DMS53 treated with DMSO at 0.1 percent for 48 hours (cell line): Measurements from ENCODE around the gene MBD3.
A peak's percentile ranks its signal among the peaks of the same experiment; 100 is the strongest.

Source experiments
- DNase-seq: peaks from one replicate; lab custom pipeline; 2025; ENCODE audit not compliant: unreplicated experiment; lab: John Stamatoyannopoulos, UW

The MBD3 gene

DNA sequence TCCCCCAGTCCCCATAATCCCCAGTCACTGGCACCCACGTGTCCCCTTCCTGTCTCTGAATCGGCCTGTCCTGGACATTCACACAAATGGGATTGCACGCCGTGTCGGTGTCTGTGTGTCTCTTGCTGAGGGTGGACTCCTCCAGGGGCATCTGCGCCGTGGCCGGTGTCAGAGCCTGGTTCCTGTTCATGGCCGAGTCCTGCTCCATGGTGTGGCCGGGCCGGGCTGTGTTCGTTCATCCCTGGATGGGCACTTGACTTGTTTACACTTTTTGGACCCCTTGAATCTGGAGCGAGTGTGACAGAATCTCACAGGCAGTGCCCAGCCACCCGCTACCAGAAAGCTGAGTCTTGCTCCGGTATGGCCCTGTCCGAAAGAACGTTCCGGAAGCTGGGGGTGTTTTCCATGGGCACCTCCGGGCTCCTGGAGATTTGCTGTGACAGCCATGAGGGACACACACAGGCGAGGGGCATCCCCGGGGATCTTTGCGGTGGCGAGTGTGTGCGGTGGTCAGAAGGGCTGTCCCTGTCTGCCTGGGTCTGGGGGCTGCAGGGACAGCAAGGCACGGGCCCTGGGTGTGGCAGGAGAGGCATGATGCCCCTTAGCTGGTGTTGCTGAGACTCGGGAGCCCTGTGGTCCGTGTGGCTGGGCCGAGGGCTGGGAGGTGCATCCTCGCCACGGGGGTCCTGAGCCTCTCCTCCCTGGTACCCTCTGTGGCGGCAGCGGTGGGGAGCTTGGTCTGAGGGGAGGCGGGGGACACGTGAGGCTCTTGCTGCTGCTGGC lies 18.1 kb downstream of the MBD3 start:
- DNase-seq, result no peak

DNA sequence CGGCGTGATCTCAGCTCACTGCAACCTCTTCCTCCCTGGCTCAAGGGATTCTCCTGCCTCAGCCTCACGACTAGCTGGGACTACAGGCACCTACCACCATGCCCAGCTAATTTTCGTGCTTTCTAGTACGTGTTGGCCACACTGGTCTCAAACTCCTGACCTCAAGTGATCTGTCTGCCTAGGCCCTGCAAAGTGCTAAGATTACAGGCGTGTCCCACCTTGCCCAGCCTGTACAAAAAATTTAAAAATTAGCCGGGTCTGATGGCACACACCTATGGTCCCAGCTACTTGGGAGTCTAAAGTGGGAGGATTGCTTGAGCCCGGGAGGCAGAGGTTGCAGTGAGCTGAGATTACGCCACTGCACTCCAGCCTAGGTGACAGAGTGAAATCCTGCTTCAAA lies 19.9 kb downstream of the MBD3 start:
- DNase-seq, result no peak

DNA sequence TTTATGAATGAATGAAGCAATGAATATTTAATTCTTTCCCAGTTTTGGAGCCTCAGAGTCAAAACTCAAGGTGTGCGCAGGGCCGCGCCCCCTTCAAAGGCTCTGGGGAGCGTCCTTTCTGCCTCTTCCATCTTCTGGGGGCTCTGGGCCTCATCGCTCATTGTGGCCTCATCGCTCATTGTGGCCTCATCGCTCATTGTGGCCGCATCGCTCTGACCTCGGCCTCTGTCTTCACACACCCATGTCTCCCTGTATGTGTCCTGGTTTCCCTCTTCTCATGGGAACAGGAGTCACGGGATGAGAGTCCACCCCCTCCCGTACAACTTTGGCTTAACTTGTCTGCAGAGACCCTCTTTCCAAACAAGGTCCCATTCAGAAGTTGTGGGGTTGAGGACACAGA lies 21.3 kb downstream of the MBD3 start:
- no peak for DNase-seq

DNA sequence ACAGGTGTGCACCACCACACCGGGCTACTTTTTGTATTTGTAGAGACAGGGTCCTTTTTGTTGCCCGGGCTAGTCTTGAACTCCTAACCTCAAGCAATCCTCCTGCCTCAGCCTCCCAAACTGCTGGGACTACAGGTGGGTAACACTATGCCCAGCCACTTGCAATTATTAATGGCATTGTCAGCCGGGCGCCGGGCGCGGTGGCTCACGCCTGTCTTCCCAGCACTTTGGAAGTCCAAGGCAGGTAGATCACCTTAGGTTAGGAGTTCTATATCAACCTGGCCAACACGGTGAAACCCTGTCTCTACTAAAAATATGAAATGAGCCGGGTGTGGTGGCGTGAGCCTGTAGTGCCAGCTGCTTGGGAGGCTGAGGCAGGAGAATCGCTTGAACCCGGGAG lies 21.8 kb downstream of the MBD3 start:
- no peak for DNase-seq

DNA sequence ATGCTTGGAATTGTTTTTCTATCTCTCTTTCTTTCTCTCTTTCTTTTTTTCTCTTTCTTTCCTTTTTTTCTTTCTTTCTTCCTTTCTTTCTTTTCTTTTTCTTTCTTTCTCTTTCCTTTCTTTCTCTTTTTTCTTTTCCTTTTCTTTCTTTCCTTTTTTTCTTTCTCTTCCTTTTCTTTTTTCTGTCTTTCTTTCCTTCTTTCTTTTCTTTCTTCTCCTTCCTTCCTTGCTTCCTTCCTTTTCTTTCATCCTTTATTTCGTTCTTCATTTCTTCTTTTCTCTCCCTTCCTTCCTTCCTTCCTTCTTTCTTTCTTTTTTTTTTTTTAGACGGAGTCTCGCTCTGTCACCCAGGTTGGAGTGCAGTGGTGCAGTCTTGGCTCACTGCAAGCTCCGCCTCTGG lies 22.7 kb downstream of the MBD3 start:
- no peak for DNase-seq

DNA sequence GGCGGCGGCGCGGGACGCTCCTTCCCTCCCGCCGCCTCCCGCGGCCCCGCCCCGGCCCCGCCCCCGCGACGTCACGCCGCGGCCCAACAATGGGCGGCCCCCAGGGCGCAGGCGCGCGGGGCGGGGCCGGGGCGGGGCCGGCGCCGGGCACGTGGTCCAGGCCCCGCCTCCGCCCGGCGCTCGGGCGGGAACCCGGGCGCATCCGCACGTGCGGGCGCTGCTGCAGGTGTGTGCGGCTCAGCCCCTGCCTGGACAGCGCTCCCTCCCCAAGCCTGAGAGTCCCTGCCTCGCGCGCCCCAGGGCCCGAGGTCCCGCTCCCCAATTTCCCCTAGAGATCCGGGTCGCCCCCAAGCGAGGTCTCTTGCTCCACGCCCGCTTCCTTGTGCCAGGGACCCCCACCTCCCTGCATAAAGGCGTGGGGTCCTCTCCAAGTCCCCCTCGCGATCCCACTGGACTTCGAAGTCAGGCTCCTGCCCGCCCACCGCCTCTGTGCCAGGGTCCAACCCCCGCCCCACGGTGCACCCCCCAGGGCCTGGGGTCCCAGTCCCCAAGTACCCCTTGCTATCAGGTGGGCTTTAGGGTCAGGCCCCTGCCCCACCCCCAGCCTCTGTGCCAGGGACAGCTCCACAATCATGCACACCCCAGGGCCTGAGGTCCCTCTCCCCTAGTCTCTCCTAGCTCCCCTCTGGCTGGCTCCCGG lies 24.2 kb downstream of the MBD3 start, which contains the start of gene MEX3D:
Gene MEX3D (minus strand): TSS at position 6 of the 700 bp plus-strand sequence. CDS start 267 bp downstream, outside the sequence.
- peak; percentile 4 for DNase-seq

DNA sequence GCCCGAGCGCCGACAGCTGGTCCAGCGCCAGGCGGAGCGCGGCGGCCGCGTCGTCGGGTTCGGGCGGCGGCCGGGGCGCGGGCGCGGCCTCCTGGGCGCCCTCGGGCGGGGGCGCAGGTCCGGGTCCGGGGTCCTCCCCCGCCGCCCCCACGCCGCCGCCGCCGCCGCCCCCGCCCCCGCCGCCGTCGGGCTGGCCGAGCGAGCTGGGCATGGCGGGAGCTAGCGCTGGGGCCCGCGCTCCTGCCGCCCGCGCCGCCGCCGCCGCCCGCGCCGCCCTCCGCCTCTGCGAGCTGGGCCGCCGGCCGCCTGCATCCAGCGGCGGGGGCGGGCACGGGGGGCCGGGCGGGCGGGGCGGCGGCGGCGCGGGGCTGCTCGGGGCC lies 24.8 kb downstream of the MBD3 start:
- no peak for DNase-seq

DNA sequence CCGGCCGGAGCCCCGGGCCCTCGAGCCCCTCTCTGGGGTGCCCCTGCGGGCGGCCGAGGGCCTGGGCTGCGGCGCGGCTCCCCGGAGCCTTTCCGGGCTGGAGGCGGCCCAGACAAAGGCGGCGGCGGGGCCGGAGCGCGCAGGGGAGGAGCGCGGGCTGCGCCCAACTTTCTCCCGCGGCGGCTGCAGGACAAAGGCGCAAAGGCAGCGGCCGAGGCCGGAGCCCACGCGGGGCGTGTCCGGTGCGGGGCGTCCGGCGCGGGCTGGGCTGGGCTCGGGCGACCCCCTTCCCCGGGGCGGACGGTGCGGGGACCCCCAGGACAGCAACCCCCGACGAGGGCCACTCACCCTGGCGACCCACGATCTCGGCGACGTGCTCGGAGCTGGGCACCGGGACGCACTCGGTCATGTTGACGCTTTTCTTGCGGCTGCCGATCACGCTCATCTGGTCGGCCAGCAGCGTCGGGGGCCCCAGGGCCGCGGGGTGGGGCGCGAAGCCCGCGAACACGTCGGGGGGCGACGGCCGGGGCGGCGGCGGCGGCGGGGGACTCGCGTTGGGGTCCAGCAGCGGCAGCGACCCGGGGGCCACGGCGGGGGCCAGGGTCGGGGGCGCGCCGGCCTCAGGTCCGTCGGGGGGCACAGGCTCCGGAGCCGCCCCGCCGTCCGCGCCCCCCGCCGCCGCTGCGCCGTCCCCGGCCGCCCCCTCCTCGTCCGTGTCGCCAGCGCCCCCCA lies 25.4 kb downstream of the MBD3 start:
- DNase-seq, result no peak

DNA sequence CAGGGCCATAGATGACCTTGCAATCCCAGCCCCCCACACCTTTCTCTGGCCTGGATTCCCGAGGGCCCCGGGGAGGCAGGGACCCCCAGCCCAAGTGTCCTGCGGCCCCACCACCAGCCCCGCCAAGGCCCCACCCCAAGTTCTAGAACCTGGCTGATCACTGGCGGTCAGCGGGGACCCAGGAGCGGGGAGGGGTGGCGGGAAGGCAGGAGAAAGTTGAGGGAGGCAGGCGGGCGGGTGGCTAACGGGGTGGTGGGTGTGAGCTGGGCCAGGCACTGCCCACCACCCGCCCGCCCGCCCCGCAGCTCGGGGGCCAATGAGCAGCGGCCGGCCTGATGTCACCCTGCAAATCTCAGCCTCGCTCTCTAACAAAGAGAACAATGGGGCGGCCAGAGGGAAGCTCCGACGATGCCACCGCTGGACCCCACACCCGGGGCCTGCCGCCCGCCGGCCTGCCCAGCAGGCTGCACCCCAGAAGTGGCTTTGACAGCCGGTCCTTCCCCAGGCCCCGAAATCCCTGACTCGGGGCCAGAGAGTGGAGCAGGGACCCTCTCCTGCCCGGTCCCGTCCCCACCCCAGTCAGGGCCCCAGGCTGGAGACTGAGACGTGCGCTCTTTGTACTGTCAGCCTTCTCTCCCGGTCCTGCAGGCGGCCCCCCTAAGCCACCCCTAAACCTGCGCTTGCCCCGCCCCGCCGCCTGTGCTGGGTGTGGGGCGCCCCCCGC lies 26.1 kb downstream of the MBD3 start:
- DNase-seq, result no peak

DNA sequence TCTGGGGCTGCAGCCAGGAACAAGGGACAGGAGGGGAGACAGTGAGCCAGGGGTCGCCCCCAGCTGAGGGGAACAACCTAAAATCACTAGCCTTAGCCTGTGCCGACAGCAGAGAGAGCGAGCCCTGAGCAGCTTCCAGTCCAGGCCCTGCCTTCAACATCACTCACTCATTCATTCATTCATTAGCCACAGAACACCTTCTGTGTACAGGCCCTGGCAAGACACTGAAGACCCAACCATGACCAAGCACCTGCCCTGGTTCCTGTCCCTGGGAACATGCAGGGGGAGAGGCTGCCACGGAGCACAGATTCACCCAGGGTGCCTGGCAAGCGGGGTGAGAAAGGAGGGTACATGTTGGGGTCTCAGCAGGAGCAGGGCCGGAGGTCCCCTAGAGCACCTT lies 29.4 kb downstream of the MBD3 start:
- DNase-seq, result no peak

DNA sequence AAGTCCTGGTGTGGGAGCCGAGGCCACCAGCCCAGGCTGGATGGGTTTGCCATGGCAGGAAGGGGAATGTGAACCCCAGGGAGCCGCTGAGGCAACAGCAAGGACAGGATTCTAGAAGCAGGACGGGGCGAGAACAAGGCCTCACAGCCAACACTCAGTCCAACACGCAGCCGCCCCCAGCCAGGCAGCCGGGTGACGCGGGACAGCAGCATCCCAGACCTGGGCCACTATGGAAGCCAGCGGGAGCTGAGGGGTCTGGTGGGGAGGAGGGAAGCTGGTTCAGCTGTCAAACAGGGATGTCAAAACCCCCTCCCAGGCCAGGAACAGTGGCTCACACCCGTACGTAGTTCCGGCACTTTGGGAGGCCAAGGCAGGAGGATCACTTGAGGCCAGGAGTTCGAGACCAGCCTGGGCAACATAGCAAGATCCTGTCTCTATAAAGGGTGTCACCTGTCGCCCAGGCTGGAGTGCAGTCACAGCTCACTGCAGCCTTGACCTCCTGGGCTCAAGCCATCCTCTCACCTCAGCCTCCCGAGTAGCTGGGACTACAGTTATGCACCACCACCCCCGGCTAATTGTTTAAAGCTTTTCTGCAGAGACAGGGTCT lies 31.3 kb downstream of the MBD3 start:
- no peak for DNase-seq

DNA sequence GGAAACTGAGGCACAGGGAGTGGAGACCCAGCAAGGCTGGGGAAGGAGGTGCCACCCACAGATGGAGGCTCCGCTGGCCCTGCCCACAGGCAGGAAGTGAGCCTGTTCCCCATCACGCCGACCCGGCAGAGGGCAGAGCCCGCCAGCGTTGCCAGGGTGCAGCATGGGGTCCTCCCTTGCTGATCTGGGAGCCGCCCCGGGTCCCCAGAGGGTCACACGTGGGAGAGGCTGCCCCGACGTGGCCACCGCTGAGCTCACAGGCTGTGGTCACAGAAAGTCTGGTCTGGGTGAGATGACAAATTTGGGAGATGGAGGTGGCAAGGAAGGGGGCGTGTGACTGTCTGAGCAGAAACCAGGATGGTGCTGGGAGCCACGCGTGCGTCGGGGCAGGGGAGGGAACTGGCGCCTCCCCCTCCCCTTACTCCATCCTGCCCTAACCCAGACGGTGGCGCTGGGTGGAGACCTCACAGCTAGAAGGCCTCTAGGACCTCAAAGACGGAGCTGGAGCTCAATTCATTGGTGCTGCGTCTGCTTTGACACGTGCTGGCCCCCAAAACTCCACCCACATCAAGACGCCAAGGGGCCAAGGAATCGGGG lies 32.3 kb downstream of the MBD3 start:
- no peak for DNase-seq

DNA sequence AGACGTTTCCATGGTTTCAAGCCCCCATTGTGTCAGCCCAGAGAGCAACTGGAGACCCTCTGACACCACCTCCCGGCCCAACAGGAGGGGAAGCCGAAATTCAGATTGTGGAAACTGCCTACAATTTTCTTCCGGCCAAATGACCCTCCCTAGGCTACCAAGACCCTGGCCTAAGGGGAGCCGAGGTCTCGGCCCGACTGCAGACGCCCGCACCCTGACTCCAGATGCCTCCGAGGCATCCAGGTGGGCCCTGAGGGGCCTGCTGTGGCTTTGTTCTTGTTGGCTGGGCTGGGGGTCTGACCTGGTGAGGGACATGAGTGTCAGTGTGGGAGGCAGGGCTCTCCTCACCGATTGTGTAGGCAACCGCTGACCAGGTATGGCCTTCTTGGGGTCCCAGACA lies 34.1 kb downstream of the MBD3 start:
- no peak for DNase-seq

DNA sequence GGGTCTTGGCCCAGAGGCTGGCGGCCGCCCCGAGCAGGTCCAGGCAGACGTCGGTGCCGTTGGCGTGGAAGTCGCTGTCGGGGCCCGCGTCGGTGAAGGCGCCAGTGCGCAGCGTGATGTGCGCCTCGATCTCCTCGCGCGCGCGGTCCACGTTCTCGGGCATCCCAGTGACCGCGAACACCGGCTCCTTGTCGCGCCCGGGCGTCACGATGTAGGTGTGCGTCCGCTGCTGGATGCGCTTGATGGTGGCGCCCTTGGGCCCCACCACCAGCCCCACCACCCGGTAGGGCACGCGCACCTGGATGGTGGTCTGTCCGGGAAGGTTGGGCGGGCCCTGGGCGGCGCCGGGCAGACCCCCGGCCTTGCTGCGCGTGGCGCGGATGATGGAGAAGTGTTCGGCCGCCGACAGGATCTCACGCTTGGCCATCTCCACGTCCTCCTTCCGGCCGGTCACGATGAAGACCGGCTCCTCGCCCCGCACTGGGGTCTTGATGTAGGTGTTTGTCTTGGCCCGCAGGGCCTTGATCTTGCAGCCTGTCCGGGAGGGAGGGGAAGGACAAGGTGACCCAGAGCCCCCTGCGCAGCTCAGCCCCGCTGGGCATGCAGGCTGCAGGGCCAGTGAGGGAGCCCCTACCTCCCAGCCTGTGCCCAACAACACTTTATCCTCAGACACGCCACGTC lies 36.1 kb downstream of the MBD3 start:
- DNase-seq, result no peak

DNA sequence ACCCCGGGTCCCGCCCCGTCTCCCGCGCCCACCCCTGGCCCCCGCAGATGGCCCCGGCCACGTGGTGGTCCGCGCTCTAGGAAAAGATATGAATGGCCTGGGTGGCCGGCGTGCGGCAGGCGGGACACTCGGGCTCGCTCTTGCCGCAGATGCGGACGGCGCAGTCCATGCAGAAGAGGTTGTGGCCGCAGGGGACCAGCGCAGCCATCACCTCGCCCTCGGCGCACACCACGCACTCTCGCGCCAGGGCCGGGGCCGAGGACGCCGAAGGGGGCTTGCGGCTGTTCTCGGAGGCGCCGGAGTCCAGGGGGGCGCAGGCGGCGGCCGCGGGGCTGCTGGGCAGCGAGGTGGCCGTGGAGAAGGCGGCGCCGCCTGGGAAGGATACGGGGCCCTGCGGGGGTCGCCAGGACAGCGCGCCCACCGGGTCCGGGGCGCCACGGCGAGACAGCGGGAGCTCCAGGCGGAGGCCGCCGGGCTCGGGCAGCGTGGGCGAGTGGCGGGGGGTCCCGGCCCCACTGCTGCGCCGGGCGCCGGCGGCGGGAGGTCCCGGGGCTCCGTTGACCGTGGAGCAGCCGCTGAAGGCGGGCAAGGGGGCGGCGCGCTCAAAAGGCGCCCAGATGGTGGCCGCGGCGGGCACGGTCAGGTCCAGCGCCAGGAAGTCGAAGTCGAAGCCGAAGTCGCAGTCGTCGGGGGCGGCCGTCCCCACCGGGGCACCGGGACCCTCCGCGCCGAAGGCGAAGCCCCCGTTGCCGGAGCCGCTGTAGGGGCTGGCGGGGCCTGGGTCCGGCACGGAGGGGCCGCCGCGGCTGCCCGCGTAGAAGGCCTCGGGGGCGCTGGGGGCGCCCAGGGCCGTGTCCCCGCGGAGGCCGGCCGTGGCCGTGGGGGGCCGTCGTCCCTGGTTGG lies 36.9 kb downstream of the MBD3 start:
- no peak for DNase-seq

DNA sequence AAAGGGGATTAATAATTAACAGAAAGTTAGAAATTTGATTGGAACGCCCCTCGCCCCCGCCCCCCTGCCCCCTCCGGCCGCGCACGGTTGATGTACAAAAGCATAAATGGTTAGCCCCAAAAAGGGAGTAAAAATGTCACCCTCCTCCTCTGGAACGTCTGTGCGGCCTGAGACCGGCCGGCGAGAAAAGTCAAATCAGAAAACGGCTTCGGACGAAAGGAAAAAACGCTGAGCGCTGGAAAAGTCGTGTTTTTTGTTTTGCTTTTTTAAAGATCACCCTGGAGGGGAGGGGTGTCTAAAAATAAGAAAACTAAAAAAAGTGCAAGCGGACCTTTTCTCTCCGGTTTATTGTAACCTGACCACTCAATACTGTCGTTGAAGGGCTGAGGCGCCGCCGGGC lies 37.7 kb downstream of the MBD3 start:
- no peak for DNase-seq

DNA sequence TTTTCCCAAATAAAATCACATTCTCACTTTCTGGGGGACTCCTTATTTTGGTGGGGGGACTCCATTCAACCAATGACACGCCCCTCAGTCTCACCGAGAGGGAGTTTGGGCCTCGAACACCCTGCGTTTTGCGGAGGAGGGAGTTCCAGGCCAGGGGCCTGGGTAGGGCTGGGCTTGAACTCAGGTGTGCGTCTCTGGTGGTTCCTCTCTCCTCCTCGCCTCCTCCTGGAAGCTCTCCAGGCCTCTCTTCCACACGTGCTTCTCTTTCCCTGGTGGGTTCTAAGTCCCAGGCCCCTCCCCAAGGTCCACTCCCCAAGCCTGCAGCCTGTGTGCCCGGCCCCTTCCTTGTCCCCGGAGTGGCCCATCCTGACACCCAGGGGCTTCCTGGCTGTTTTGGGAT lies 39.2 kb downstream of the MBD3 start:
- DNase-seq, result no peak

DNA sequence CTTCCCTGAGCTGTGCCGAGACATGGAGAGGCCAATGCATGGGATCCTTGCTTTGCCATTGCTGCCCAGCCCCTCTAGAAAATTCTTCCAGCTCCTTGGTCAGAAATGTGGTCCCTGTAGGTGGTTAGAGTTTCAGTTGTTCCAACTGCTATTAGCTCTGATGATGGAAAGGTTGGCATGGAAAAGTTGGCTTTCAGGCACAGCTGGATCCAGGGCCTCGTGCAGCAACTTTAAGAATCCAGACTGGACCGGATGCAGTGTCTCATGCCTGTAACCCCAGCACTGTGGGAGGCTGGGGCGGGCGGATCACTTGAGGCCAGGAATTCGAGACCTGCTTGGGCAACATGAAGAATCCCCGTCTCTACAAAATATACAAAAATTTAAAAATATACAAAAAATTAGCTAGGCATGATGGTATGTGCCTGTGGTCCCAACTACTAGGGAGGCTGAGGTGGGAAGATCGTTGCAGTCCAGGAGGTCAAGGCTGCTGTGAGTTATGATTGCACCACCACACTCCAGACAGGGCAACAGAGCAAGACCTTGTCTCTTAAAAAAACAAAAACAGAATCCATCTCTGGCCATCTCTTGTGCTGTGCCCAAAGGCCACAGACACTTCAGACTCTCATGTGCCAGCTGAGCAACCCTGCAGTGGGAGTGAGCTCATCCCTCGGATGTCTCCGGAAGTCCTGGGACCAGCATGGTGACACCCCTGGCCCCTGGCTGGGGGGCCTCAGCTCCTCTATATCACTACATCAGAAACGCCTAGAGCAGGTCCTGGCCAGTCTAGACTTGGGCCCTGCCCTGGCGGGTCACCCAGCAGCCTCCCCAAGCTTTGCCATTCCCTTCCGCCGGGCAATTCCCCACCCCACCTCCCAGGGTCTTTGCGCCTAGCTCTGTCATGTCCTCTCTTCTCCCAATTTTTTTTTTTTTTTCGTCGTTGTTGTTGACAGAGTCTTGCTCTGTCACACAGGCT lies 41.3 kb downstream of the MBD3 start:
- DNase-seq, result no peak
